ENCODE results near the gene MKLN1.
"Not testable (repeated sequence)": the region's sequence is repeated elsewhere in the genome, so short reads cannot be mapped to it uniquely, and the experiment has no call there.

The MKLN1 gene

GRCh38 chr7:131409129-131409766 lies 81.6 kb downstream of the MKLN1 start:
- DNase-seq: peak; percentile 13
- H4K5ac ChIP-seq (ENCODE audit: low read length): no peak overlapping the region
- no peak overlapping the region for H4K8ac ChIP-seq (ENCODE audit: low read depth, low read length)
- no peak overlapping the region for H2BK120ac ChIP-seq (ENCODE audit: low read depth, low read length)
- H3K9ac ChIP-seq (ENCODE audit: low read length): no peak overlapping the region
- no peaks in the 10 kb centered on the region for H3K4me1 ChIP-seq (ENCODE audit: control insufficient read depth, low read depth, low read length)
- H3K4ac ChIP-seq (ENCODE audit: low read depth, low read length): no peak overlapping the region
- WGBS (ENCODE audit: extremely low coverage, insufficient coverage, low lambda C conversion rate): no CpG with 5 or more reads among the region's 5 CpGs
- H3K4me2 ChIP-seq (ENCODE audit: low read length): no peak overlapping the region
- H3K27ac ChIP-seq (ENCODE audit: low read depth, low read length): no peak overlapping the region
- H3K23ac ChIP-seq (ENCODE audit: low read length): no peak overlapping the region
- H2BK15ac ChIP-seq (replicated peaks; ENCODE audit: low read depth): no peak overlapping the region
- H2AK5ac ChIP-seq (ENCODE audit: low read length): no peak overlapping the region
- H3K56ac ChIP-seq (ENCODE audit: low read length): no peak overlapping the region
- H3K4me3 ChIP-seq (ENCODE audit: low read length): no peak overlapping the region
- H3K79me2 ChIP-seq (ENCODE audit: control insufficient read depth, insufficient read depth, low read length): no peaks in the 10 kb centered on the region
- no peaks in the 10 kb centered on the region for H3K27me3 ChIP-seq (ENCODE audit: insufficient read depth, low read length, poor library complexity)
- no peak overlapping the region for H3K18ac ChIP-seq (ENCODE audit: low read length)
- H3K79me1 ChIP-seq (ENCODE audit: low read length): peaks cover under 1% of the 10 kb centered on the region
- no peaks in the 10 kb centered on the region for H3K36me3 ChIP-seq (ENCODE audit: control insufficient read depth, insufficient read depth, low read length)
- H2BK5ac ChIP-seq (ENCODE audit: low read length): no peak overlapping the region

- Histone ChIP-seq H3K4me2 (ENCODE audit: low read length) (no peak overlapping the region), H3K79me1 (ENCODE audit: low read length) (no peaks in the 10 kb centered on the region), H3K79me2 (ENCODE audit: control insufficient read depth, insufficient read depth, low read length) (no peaks in the 10 kb centered on the region), H3K9ac (ENCODE audit: low read length) (no peak overlapping the region), H3K56ac (ENCODE audit: low read length) (no peak overlapping the region), H3K36me3 (ENCODE audit: control insufficient read depth, insufficient read depth, low read length) (no peaks in the 10 kb centered on the region), H3K4ac (ENCODE audit: low read depth, low read length) (no peak overlapping the region), H2AK5ac (ENCODE audit: low read length) (no peak overlapping the region), H4K8ac (ENCODE audit: low read depth, low read length) (no peak overlapping the region), H3K27ac (ENCODE audit: low read depth, low read length) (no peak overlapping the region), H3K18ac (ENCODE audit: low read length) (no peak overlapping the region), H2BK15ac (replicated peaks; ENCODE audit: low read depth) (no peak overlapping the region), H4K5ac (ENCODE audit: low read length) (no peak overlapping the region), H2BK5ac (ENCODE audit: low read length) (no peak overlapping the region), H3K27me3 (ENCODE audit: insufficient read depth, low read length, poor library complexity) (no peaks in the 10 kb centered on the region), H3K23ac (ENCODE audit: low read length) (no peak overlapping the region), H2BK120ac (ENCODE audit: low read depth, low read length) (no peak overlapping the region), H3K4me1 (ENCODE audit: control insufficient read depth, low read depth, low read length) (no peaks in the 10 kb centered on the region), H3K4me3 (ENCODE audit: low read length) (no peak overlapping the region)
- DNase-seq: no peak
- WGBS (ENCODE audit: extremely low coverage, insufficient coverage, low lambda C conversion rate): no CpG with 5 or more reads among the region's 3 CpGs
Observed at GRCh38 chr7:131412031-131412430, 84.4 kb downstream of the MKLN1 start.

- H3K36me3 ChIP-seq (ENCODE audit: control insufficient read depth, insufficient read depth, low read length): no peaks in the 10 kb centered on the region
- H2BK5ac ChIP-seq (ENCODE audit: low read length): no peak overlapping the region
- no peak overlapping the region for H3K27ac ChIP-seq (ENCODE audit: low read depth, low read length)
Observed at GRCh38 chr7:131413711-131414110, 86.0 kb downstream of the MKLN1 start.

GRCh38 chr7:131424219-131424822 lies 96.6 kb downstream of the MKLN1 start:
- no peaks in the 10 kb centered on the region for H3K27me3 ChIP-seq (ENCODE audit: insufficient read depth, low read length, poor library complexity)
- H2BK5ac ChIP-seq (ENCODE audit: low read length): no peak overlapping the region
- no peak overlapping the region for H4K5ac ChIP-seq (ENCODE audit: low read length)
- no peak overlapping the region for H2BK15ac ChIP-seq (replicated peaks; ENCODE audit: low read depth)
- no peaks in the 10 kb centered on the region for H3K4me1 ChIP-seq (ENCODE audit: control insufficient read depth, low read depth, low read length)
- WGBS (ENCODE audit: extremely low coverage, insufficient coverage, low lambda C conversion rate): no CpG with 5 or more reads among the region's 5 CpGs
- H3K18ac ChIP-seq (ENCODE audit: low read length): no peak overlapping the region
- H3K56ac ChIP-seq (ENCODE audit: low read length): no peak overlapping the region
- no peak overlapping the region for H3K4me3 ChIP-seq (ENCODE audit: low read length)
- H3K27ac ChIP-seq (ENCODE audit: low read depth, low read length): no peak overlapping the region
- H3K9ac ChIP-seq (ENCODE audit: low read length): no peak overlapping the region
- no peaks in the 10 kb centered on the region for H3K36me3 ChIP-seq (ENCODE audit: control insufficient read depth, insufficient read depth, low read length)
- no peak overlapping the region for H3K4me2 ChIP-seq (ENCODE audit: low read length)
- no peak overlapping the region for H2BK120ac ChIP-seq (ENCODE audit: low read depth, low read length)
- no peak overlapping the region for H3K23ac ChIP-seq (ENCODE audit: low read length)
- no peaks in the 10 kb centered on the region for H3K79me1 ChIP-seq (ENCODE audit: low read length)
- H3K79me2 ChIP-seq (ENCODE audit: control insufficient read depth, insufficient read depth, low read length): no peaks in the 10 kb centered on the region
- H4K8ac ChIP-seq (ENCODE audit: low read depth, low read length): no peak overlapping the region
- no peak overlapping the region for H2AK5ac ChIP-seq (ENCODE audit: low read length)
- peak; percentile 13 for DNase-seq
- no peak overlapping the region for H3K4ac ChIP-seq (ENCODE audit: low read depth, low read length)

More at GRCh38 chr7:131413711-131414110, 86.0 kb downstream of the MKLN1 start:
- no peaks in the 10 kb centered on the region for H3K4me1 ChIP-seq (ENCODE audit: control insufficient read depth, low read depth, low read length)
- DNase-seq: no peak
- H2AK5ac ChIP-seq (ENCODE audit: low read length): no peak overlapping the region
- H3K4me2 ChIP-seq (ENCODE audit: low read length): no peak overlapping the region
- H4K5ac ChIP-seq (ENCODE audit: low read length): no peak overlapping the region
- no peak overlapping the region for H3K23ac ChIP-seq (ENCODE audit: low read length)
- no peaks in the 10 kb centered on the region for H3K79me1 ChIP-seq (ENCODE audit: low read length)
- H3K79me2 ChIP-seq (ENCODE audit: control insufficient read depth, insufficient read depth, low read length): no peaks in the 10 kb centered on the region
- no peak overlapping the region for H3K4me3 ChIP-seq (ENCODE audit: low read length)
- no peak overlapping the region for H3K9ac ChIP-seq (ENCODE audit: low read length)
- H4K8ac ChIP-seq (ENCODE audit: low read depth, low read length): no peak overlapping the region
- no peaks in the 10 kb centered on the region for H3K27me3 ChIP-seq (ENCODE audit: insufficient read depth, low read length, poor library complexity)
- no peak overlapping the region for H2BK15ac ChIP-seq (replicated peaks; ENCODE audit: low read depth)
- H3K56ac ChIP-seq (ENCODE audit: low read length): no peak overlapping the region
- WGBS (ENCODE audit: extremely low coverage, insufficient coverage, low lambda C conversion rate): no CpG with 5 or more reads among the region's 4 CpGs
- H3K4ac ChIP-seq (ENCODE audit: low read depth, low read length): no peak overlapping the region
- no peak overlapping the region for H2BK120ac ChIP-seq (ENCODE audit: low read depth, low read length)
- H3K18ac ChIP-seq (ENCODE audit: low read length): no peak overlapping the region

GRCh38 chr7:131425992-131426391 lies 98.3 kb downstream of the MKLN1 start:
- H3K27ac ChIP-seq (ENCODE audit: low read depth, low read length): no peak overlapping the region
- H2BK5ac ChIP-seq (ENCODE audit: low read length): no peak overlapping the region
- no peak overlapping the region for H2AK5ac ChIP-seq (ENCODE audit: low read length)
- H3K56ac ChIP-seq (ENCODE audit: low read length): no peak overlapping the region
- no peak overlapping the region for H4K5ac ChIP-seq (ENCODE audit: low read length)
- no peak overlapping the region for H3K4me2 ChIP-seq (ENCODE audit: low read length)
- H3K23ac ChIP-seq (ENCODE audit: low read length): no peak overlapping the region
- no peak overlapping the region for H3K9ac ChIP-seq (ENCODE audit: low read length)
- no peak overlapping the region for H2BK120ac ChIP-seq (ENCODE audit: low read depth, low read length)
- H3K27me3 ChIP-seq (ENCODE audit: insufficient read depth, low read length, poor library complexity): no peaks in the 10 kb centered on the region
- no peaks in the 10 kb centered on the region for H3K79me2 ChIP-seq (ENCODE audit: control insufficient read depth, insufficient read depth, low read length)
- H3K4me1 ChIP-seq (ENCODE audit: control insufficient read depth, low read depth, low read length): no peaks in the 10 kb centered on the region
- no peak overlapping the region for H3K18ac ChIP-seq (ENCODE audit: low read length)
- no CpG with 5 or more reads among the region's 3 CpGs for WGBS (ENCODE audit: extremely low coverage, insufficient coverage, low lambda C conversion rate)
- H3K4me3 ChIP-seq (ENCODE audit: low read length): no peak overlapping the region
- H3K36me3 ChIP-seq (ENCODE audit: control insufficient read depth, insufficient read depth, low read length): no peaks in the 10 kb centered on the region
- DNase-seq: no peak
- no peak overlapping the region for H2BK15ac ChIP-seq (replicated peaks; ENCODE audit: low read depth)
- no peak overlapping the region for H3K4ac ChIP-seq (ENCODE audit: low read depth, low read length)
- no peak overlapping the region for H4K8ac ChIP-seq (ENCODE audit: low read depth, low read length)
- no peaks in the 10 kb centered on the region for H3K79me1 ChIP-seq (ENCODE audit: low read length)

GRCh38 chr7:131430826-131431225 lies 103.2 kb downstream of the MKLN1 start:
- H3K27me3 ChIP-seq (ENCODE audit: insufficient read depth, low read length, poor library complexity); H3K27ac ChIP-seq (ENCODE audit: low read depth, low read length); H3K79me1 ChIP-seq (ENCODE audit: low read length); H2BK15ac ChIP-seq (replicated peaks; ENCODE audit: low read depth); H3K4me2 ChIP-seq (ENCODE audit: low read length); H3K56ac ChIP-seq (ENCODE audit: low read length); H3K79me2 ChIP-seq (ENCODE audit: control insufficient read depth, insufficient read depth, low read length); H4K8ac ChIP-seq (ENCODE audit: low read depth, low read length); H2AK5ac ChIP-seq (ENCODE audit: low read length); DNase-seq; H3K4me3 ChIP-seq (ENCODE audit: low read length); H3K23ac ChIP-seq (ENCODE audit: low read length); H3K18ac ChIP-seq (ENCODE audit: low read length); H3K4me1 ChIP-seq (ENCODE audit: control insufficient read depth, low read depth, low read length); H2BK5ac ChIP-seq (ENCODE audit: low read length); H4K5ac ChIP-seq (ENCODE audit: low read length); H3K9ac ChIP-seq (ENCODE audit: low read length); H3K36me3 ChIP-seq (ENCODE audit: control insufficient read depth, insufficient read depth, low read length); H3K4ac ChIP-seq (ENCODE audit: low read depth, low read length); H2BK120ac ChIP-seq (ENCODE audit: low read depth, low read length): not testable (repeated sequence)
- WGBS (ENCODE audit: extremely low coverage, insufficient coverage, low lambda C conversion rate): no CpG with 5 or more reads among the region's 7 CpGs
